Type B pancreatic cell (in vitro differentiated cells): ENCODE results near the gene ACIN1. TPM values are rescaled to one million over a fixed set of nuclear protein-coding genes. Genes with fewer than 3 reads are reported as not detected.

Experiments
- DNase-seq: peaks from one replicate; pipeline ENCODE4 v3.0.0; 2021; ENCODE audit warnings: mixed read lengths; ENCODE audit not compliant: unreplicated experiment; ENCODE audit errors: extremely low spot score
- H3K27ac Mint-ChIP-seq: 2 replicates; pipeline ENCODE4 v1.8.0; 2021; ENCODE audit warnings: mild to moderate bottlenecking, mixed read lengths
- H3K27me3 Mint-ChIP-seq: 2 replicates; pipeline ENCODE4 v1.8.0; 2021; ENCODE audit warnings: mixed read lengths
- H3K36me3 Mint-ChIP-seq: 2 replicates; pipeline ENCODE4 v1.8.0; 2021; ENCODE audit warnings: mixed read lengths
- H3K4me1 Mint-ChIP-seq: one replicate; pipeline ENCODE4 v1.8.0; 2021; ENCODE audit warnings: mixed read lengths; ENCODE audit not compliant: unreplicated experiment
- H3K4me3 Mint-ChIP-seq: 2 replicates; pipeline ENCODE4 v1.8.0; 2021; ENCODE audit warnings: mild to moderate bottlenecking, mixed read lengths
- H3K9me3 Mint-ChIP-seq: 2 replicates; pipeline ENCODE4 v1.8.0; 2021; ENCODE audit warnings: mixed read lengths
- CTCF ChIP-seq: fragments of 200-600 bp; sonication (generic); conservative IDR thresholded peaks from 2 replicates; pipeline ENCODE4 v1.5.0; 2021; ENCODE audit warnings: antibody characterized with exemption, mild to moderate bottlenecking
- total RNA-seq: library from RNA; stranded (reverse); gene quantifications from 2 replicates; pipeline ENCODE4 v1.2.1, GENCODE V29; 2021; ENCODE audit warnings: low replicate concordance

The ACIN1 gene
- total RNA-seq, 1 donor from 2014 or later: 342 TPM

- no peak for DNase-seq
- Mint-ChIP-seq H3K4me3 (peak overlapping the region; percentile 87), H3K9me3 (no peaks in the 10 kb centered on the region), H3K27ac (peak overlapping the region; percentile 89), H3K4me1 (peaks cover 47% of the 10 kb centered on the region), H3K36me3 (peaks cover 37% of the 10 kb centered on the region), H3K27me3 (no peaks in the 10 kb centered on the region)
- TF ChIP-seq CTCF: no peak
Measured at GRCh38 chr14:23067847-23068788, 26.8 kb downstream of the ACIN1 start.

DNA sequence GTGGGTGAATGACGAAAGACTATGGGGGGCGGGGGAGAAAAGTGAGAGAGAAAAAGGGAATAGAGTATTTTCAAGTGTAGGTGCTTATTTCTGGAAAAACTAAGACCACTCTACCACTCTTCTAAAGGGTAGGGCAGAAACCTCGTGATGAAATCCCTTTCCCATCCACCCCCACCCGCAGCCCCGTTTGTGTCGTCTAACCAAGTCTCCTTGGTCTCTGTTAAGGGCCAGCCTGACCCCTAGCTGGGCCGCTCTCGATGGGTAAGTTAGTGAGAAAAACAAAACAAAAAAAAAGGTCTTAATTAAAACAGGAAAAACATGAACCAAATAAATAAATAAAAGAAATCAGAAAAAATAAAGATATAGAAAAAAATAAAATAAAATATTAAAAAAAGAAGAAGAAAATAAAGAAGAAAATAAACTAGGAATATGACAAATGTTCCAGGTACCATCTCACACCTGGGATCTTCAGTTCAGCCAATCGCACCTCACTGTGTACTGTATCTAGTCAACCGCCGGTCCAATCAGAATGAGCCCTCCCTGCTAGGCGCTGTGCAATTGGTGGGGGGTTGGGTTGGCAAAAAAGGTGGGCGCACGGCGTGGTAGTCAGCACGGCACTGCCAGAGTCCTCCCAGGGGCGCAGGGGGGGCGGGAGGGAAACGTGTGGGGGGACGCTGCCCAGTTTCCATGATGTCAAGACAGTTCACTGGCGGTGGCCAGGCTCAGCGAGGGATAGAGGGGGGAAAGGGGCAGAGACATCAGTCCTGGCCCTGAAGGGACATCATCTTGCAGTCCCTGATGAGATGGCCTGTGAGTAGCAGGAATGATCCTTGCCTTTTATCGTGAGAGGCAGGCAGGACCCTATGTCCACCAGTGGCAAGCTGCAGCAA is 27.8 kb downstream of the ACIN1 start:
- H3K36me3 Mint-ChIP-seq: peaks cover 45% of the 10 kb centered on the region
- no peak overlapping the region for H3K27ac Mint-ChIP-seq
- DNase-seq: no peak
- H3K4me1 Mint-ChIP-seq: peaks cover 44% of the 10 kb centered on the region
- no peak for TF ChIP-seq CTCF
- no peak overlapping the region for H3K4me3 Mint-ChIP-seq
- no peaks in the 10 kb centered on the region for H3K27me3 Mint-ChIP-seq
- H3K9me3 Mint-ChIP-seq: no peaks in the 10 kb centered on the region

- Mint-ChIP-seq H3K4me3 (no peak overlapping the region), H3K4me1 (peaks cover 38% of the 10 kb centered on the region), H3K9me3 (no peaks in the 10 kb centered on the region), H3K27me3 (no peaks in the 10 kb centered on the region), H3K27ac (no peak overlapping the region), H3K36me3 (peaks cover 40% of the 10 kb centered on the region)
- TF ChIP-seq CTCF: no peak
- DNase-seq: no peak
Measured at GRCh38 chr14:23066368-23066767, 28.6 kb downstream of the ACIN1 start.

DNA sequence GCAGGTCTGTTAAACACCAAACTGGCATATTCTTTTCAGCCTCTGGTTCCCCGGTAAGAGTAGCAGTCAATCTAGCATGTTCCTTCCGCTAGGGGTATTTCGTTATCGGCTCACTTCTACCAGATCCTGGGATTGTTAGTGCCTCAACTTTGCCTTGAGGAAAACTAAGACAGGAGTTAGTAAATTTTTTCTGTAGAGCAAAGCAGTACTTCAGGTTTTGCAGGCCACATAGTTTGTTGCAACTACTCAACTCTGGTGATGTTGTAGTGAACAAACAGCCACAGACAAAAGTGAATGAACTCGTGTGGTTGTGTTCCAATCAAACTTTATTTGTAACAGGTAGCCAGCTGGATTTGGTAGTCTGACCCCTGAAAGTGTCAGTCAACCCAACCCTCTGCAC is 31.3 kb downstream of the ACIN1 start:
- Mint-ChIP-seq H3K4me1 (peaks cover 22% of the 10 kb centered on the region), H3K36me3 (peaks cover 28% of the 10 kb centered on the region), H3K9me3 (no peaks in the 10 kb centered on the region), H3K27me3 (no peaks in the 10 kb centered on the region), H3K4me3 (peak overlapping the region; percentile 65), H3K27ac (peak overlapping the region; percentile 86)
- no peak for TF ChIP-seq CTCF
- DNase-seq: peak; percentile 18

GRCh38 chr14:23062002-23062401 is 32.9 kb downstream of the ACIN1 start:
- no peak for DNase-seq
- Mint-ChIP-seq H3K27me3 (no peaks in the 10 kb centered on the region), H3K36me3 (peaks cover 28% of the 10 kb centered on the region), H3K27ac (peak overlapping the region; percentile 85), H3K9me3 (no peaks in the 10 kb centered on the region), H3K4me3 (peak overlapping the region; percentile 34), H3K4me1 (peaks cover 23% of the 10 kb centered on the region)
- TF ChIP-seq CTCF: no peak
